Chondrocyte (in vitro differentiated cells): Measurements from ENCODE around the gene TMEM120A. TPM values are rescaled to one million over a fixed set of nuclear protein-coding genes. Genes with fewer than 3 reads are reported as not detected.

Source experiments
- DNase-seq: peaks from one replicate; pipeline ENCODE4 v3.0.0; 2021; ENCODE audit warnings: mixed read lengths, low spot score
- H3K27ac Mint-ChIP-seq: one replicate; pipeline ENCODE4 v1.8.0; 2021; ENCODE audit warnings: mild to moderate bottlenecking, moderate library complexity, mixed read lengths; ENCODE audit not compliant: unreplicated experiment
- H3K27me3 Mint-ChIP-seq: 2 replicates; pipeline ENCODE4 v1.8.0; 2021; ENCODE audit warnings: low read depth, mixed read lengths
- H3K36me3 Mint-ChIP-seq: 2 replicates; pipeline ENCODE4 v1.8.0; 2021; ENCODE audit warnings: low read depth, mixed read lengths
- H3K4me1 Mint-ChIP-seq: 2 replicates; pipeline ENCODE4 v1.8.0; 2021; ENCODE audit warnings: low read depth, mild to moderate bottlenecking, mixed read lengths
- H3K4me3 Mint-ChIP-seq: one replicate; pipeline ENCODE4 v1.8.0; 2021; ENCODE audit warnings: mild to moderate bottlenecking, moderate library complexity, mixed read lengths; ENCODE audit not compliant: unreplicated experiment
- H3K9me3 Mint-ChIP-seq: 2 replicates; pipeline ENCODE4 v1.8.0; 2021; ENCODE audit warnings: low read depth, mixed read lengths
- total RNA-seq: library from RNA; stranded (reverse); gene quantifications from 3 replicates; pipeline ENCODE4 v1.2.1, GENCODE V29; 2021
- TF ChIP-seq, protein P1 (sequence below): fragments of 200-600 bp; sonication (generic); IDR thresholded peaks from 2 replicates; pipeline ENCODE4 v1.5.0; 2021; ENCODE audit warnings: antibody characterized with exemption, mild to moderate bottlenecking, moderate library complexity

TMEM120A gene
- total RNA-seq, 1 donor from 2014 or later, result 30.6 TPM

DNA sequence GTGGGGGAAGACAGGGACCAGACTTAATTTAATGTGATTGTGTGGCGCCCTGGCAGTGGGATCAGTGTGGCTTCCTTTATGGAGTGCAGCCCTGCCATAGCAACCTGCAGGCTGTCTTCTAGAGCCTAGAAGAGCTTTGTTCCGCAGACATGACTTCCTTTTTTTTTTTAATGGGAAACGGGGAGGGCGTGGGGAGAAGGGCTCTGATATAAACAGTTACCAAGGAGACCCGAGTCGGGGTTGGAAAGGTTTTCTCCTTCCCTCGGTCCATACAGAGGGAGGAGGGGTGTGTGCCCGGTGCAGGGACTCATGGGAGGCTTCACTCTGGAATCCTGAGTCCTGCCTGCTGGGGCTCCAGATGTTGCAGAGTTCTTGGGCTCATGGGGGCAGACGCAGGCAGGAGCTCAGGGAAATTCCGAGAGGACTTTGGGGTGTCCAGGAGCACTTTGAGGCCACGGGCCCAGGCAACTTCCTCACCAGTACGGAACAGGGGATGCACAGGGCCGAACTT, 26.9 kb downstream of the TMEM120A start:
- no peak for DNase-seq
- no peaks in the 10 kb centered on the region for H3K9me3 Mint-ChIP-seq
- H3K27me3 Mint-ChIP-seq, result no peaks in the 10 kb centered on the region
- H3K4me1 Mint-ChIP-seq, result peaks cover 22% of the 10 kb centered on the region
- H3K27ac Mint-ChIP-seq, result no peak overlapping the region
- no peak overlapping the region for H3K4me3 Mint-ChIP-seq
- peaks cover 13% of the 10 kb centered on the region for H3K36me3 Mint-ChIP-seq
- TF ChIP-seq, protein P1, sequence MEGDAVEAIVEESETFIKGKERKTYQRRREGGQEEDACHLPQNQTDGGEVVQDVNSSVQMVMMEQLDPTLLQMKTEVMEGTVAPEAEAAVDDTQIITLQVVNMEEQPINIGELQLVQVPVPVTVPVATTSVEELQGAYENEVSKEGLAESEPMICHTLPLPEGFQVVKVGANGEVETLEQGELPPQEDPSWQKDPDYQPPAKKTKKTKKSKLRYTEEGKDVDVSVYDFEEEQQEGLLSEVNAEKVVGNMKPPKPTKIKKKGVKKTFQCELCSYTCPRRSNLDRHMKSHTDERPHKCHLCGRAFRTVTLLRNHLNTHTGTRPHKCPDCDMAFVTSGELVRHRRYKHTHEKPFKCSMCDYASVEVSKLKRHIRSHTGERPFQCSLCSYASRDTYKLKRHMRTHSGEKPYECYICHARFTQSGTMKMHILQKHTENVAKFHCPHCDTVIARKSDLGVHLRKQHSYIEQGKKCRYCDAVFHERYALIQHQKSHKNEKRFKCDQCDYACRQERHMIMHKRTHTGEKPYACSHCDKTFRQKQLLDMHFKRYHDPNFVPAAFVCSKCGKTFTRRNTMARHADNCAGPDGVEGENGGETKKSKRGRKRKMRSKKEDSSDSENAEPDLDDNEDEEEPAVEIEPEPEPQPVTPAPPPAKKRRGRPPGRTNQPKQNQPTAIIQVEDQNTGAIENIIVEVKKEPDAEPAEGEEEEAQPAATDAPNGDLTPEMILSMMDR, result no peak

- no peak overlapping the region for H3K4me3 Mint-ChIP-seq
These were observed 27.3 kb downstream of the TMEM120A start for GRCh38 chr7:75967055-75967454.

GRCh38 chr7:75966190-75966961, 28.0 kb downstream of the TMEM120A start:
- TF ChIP-seq, protein P1, result no peak
- H3K4me1 Mint-ChIP-seq, result peaks cover 26% of the 10 kb centered on the region

More at GRCh38 chr7:75967055-75967454, 27.3 kb downstream of the TMEM120A start:
- peaks cover 10% of the 10 kb centered on the region for H3K36me3 Mint-ChIP-seq
- H3K9me3 Mint-ChIP-seq, result no peaks in the 10 kb centered on the region
- H3K4me1 Mint-ChIP-seq, result peaks cover 26% of the 10 kb centered on the region
- no peaks in the 10 kb centered on the region for H3K27me3 Mint-ChIP-seq
- TF ChIP-seq, protein P1, result no peak
- H3K27ac Mint-ChIP-seq, result no peak overlapping the region
- DNase-seq, result no peak

DNA sequence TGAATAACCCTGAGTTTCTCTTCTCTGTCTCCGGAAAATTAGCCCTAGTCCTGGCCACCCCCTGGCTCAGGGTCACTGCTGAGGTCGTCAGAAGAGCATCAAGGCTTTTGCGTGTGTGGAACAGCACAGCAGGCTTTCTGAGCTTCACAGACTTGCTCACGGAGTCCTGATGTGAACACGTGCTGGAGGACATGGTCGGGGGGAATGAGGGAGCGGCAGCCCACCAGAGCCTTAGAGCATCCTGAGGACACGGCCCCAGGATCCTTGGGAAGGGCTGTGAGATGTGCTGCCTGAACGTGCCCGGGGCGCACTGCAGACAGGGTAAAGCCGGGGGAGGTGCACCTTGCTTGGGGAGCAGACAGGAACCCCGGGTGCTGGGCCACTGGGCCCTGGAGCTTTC, 28.8 kb downstream of the TMEM120A start:
- TF ChIP-seq, protein P1, result no peak
- H3K4me3 Mint-ChIP-seq, result no peak overlapping the region
- no peaks in the 10 kb centered on the region for H3K27me3 Mint-ChIP-seq
- peaks cover 9% of the 10 kb centered on the region for H3K36me3 Mint-ChIP-seq
- H3K9me3 Mint-ChIP-seq, result no peaks in the 10 kb centered on the region
- DNase-seq, result no peak
- H3K4me1 Mint-ChIP-seq, result peaks cover 26% of the 10 kb centered on the region
- no peak overlapping the region for H3K27ac Mint-ChIP-seq

More at GRCh38 chr7:75966190-75966961, 28.0 kb downstream of the TMEM120A start:
- no peaks in the 10 kb centered on the region for H3K27me3 Mint-ChIP-seq
- no peak for DNase-seq
- no peaks in the 10 kb centered on the region for H3K9me3 Mint-ChIP-seq
- H3K4me3 Mint-ChIP-seq, result no peak overlapping the region
- peaks cover 9% of the 10 kb centered on the region for H3K36me3 Mint-ChIP-seq
- H3K27ac Mint-ChIP-seq, result no peak overlapping the region

DNA sequence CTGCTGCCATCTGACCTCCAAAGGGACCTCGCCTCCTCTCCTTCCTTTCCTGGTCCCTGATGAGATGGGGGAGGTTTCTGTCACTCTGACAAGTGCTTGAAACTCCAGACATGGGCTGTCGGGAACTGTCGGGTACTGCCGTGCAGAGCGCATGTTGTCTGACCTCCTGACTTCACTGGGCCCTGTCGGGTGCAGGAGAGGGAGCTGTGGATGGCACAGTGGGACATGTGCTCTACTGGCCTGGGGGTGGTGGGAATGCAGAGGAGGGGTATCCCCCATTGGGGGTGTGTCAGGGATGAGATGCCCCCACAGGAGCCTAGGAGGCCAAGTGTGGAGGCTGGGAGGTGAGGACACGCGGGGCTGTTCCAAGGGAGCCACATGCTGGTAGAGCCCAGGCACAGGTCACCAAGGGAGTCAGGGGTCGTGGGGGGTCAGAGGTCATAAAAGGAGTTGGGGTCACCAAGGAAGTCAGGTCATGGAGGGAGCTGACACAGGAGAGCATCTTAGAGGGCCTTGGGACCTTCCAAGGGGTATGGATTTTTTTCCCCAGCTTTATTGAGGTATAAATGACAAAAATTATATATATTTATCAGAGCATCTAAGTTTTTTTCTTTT, 30.9 kb downstream of the TMEM120A start:
- TF ChIP-seq, protein P1, result no peak
- Mint-ChIP-seq H3K27ac (peak overlapping the region; percentile 98), H3K36me3 (peaks cover 5% of the 10 kb centered on the region), H3K4me3 (no peak overlapping the region), H3K9me3 (no peaks in the 10 kb centered on the region), H3K4me1 (peaks cover 29% of the 10 kb centered on the region), H3K27me3 (no peaks in the 10 kb centered on the region)
- DNase-seq, result no peak
